ENCODE results near the gene PPP2R5B. TPM values are rescaled to one million over a fixed set of nuclear protein-coding genes. Genes with fewer than 3 reads are reported as not detected.

PPP2R5B gene
- total and polyA plus RNA-seq, 9 of the 15 experiments (the other 6 are each of a cell fraction or from before 2014, with no cell fraction given), result 0.10 to 7.8 (median 3.3) TPM

DNA sequence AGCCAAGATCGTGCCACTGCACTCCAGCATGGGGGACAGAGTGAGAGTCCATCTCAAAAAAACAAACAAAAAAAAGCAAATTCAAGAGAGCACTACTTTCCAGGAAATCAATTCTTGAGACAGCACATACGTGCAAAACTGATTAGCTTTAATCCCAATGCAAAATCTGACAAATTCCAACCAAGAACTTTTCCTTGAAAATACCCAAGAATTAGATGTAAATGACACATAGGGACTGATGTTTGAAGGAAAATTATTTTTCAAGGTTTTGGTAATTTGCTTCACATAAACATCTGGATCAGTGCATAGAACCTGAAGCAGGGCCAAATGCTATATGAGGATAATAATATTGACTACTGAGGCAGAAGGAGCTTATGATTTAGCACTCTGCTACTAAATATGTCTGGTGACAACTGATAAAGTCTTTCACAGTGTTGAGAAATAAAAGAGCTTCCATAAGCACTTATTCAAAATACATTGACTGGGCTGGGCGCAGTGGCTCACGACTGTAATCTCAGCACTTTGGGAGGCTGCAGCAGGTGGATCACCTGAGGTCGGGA is 38.7 kb downstream of the PPP2R5B start:
- H3K9me3 ChIP-seq (replicated peaks; ENCODE audit: control insufficient read depth, insufficient read depth, low read depth, low read length), result no peaks in the 10 kb centered on the region
- H3K4me3 ChIP-seq, result no peak overlapping the region
- FAIRE-seq, result no peak
- no peak overlapping the region for H3K4me2 ChIP-seq (ENCODE audit: insufficient read depth, low read length)
- in situ Hi-C loops (cut with MboI), result no loop called here
- ChIA-PET POLR2A (interaction anchor here (0.6 to 1.9 kb wide), 5 partner anchors 12 to 59 kb away, joined by 3 to 6 read pairs (median 4); partner anchors contain the start of gene GPHA2), CTCF (ENCODE audit: low intra/inter-chr PET ratio) (interaction anchor here (0.6 kb wide), 1 partner anchor 312 kb away, joined by 4 read pairs; no protein-coding TSS in a partner anchor)
- intact Hi-C loops (cut with micrococcal nuclease), result no loop called here
- no peak overlapping the region for H3K9ac ChIP-seq (ENCODE audit: insufficient read depth in 1 of 2, low read depth in 2 of 2, low read length in 2 of 2)
- H3K27ac ChIP-seq (ENCODE audit: extremely low read depth, low read depth, low read length), result no peak overlapping the region
- ATAC-seq, result peak; percentile 33; the same call in 2 of the 3 replicates
- no peaks in the 10 kb centered on the region for H4K20me1 ChIP-seq (replicated peaks; ENCODE audit: control insufficient read depth, insufficient read depth, low read length)
- peaks cover 4 to 11% of the 10 kb centered on the region in 2 experiments; a peak in 3 of 5 replicates for H3K4me1 ChIP-seq (replicated peaks in 1 of 2; ENCODE audit: control insufficient read depth in 2 of 2, insufficient read depth in 2 of 2, low read length in 2 of 2)
- DNase-seq (ENCODE audit: extremely low read depth in 1 of 4, low spot score in 3 of 4), result no peak
- no peaks in the 10 kb centered on the region; a peak in 1 of 5 replicates for H3K27me3 ChIP-seq (ENCODE audit: control insufficient read depth in 2 of 2, insufficient read depth in 2 of 2, low read length in 2 of 2)
- H2AFZ ChIP-seq (ENCODE audit: low read depth, low read length), result no peak overlapping the region
- no peaks in the 10 kb centered on the region for H3K36me3 ChIP-seq (ENCODE audit: control insufficient read depth, insufficient read depth, low read length)
- H3K79me2 ChIP-seq (ENCODE audit: control insufficient read depth, insufficient read depth, low read length), result no peaks in the 10 kb centered on the region
- 5% methylated on average over 5 of the region's 5 CpGs for WGBS (ENCODE audit: insufficient coverage, low coverage, missing lambda C conversion rate)
- H3K9me1 ChIP-seq (ENCODE audit: control insufficient read depth, insufficient read depth, low read length), result no peaks in the 10 kb centered on the region
- no TSS peak for BruUV-seq (replicated peaks)
- TF ChIP-seq HDAC2 (IDR thresholded peaks at IDR 0.05) (0 out of 2 replicates have a peak, but pooled peaks have one; percentile 56), ZNF316 (IDR thresholded peaks at IDR 0.05) (peak; percentile 42), MED1 (CRISPR knock-in tag; IDR thresholded peaks at IDR 0.05; ENCODE audit: borderline replicate concordance) (no peak), ZNF41 (CRISPR knock-in tag; conservative IDR thresholded peaks at IDR 0.05) (no peak), PKNOX1 (IDR thresholded peaks at IDR 0.05) (peak; percentile 28; the same call in 1 of the 2 replicates), PBX2 (CRISPR knock-in tag; IDR thresholded peaks at IDR 0.05; ENCODE audit: low read depth) (no peak), PBX2 (tag; conservative IDR thresholded peaks at IDR 0.05; ENCODE audit: low read depth) (peak; percentile 52), RCOR1 (IDR thresholded peaks at IDR 0.05; ENCODE audit: borderline replicate concordance in 1 of 2, low read depth in 2 of 2, low read length in 2 of 2) (0 out of 4 replicates have a peak, but pooled peaks of 1 of the 2 experiments have one; percentile 4), TAL1 (IDR thresholded peaks at IDR 0.05) (peak; percentile 62), ARID1B (IDR thresholded peaks at IDR 0.05) (peak; percentile 66; the same call in 1 of the 2 replicates), KDM1A (IDR thresholded peaks at IDR 0.05) (peak; percentile 58 to 59; a peak in 2 of 4 replicates)
- TF ChIP-seq, protein P1, sequence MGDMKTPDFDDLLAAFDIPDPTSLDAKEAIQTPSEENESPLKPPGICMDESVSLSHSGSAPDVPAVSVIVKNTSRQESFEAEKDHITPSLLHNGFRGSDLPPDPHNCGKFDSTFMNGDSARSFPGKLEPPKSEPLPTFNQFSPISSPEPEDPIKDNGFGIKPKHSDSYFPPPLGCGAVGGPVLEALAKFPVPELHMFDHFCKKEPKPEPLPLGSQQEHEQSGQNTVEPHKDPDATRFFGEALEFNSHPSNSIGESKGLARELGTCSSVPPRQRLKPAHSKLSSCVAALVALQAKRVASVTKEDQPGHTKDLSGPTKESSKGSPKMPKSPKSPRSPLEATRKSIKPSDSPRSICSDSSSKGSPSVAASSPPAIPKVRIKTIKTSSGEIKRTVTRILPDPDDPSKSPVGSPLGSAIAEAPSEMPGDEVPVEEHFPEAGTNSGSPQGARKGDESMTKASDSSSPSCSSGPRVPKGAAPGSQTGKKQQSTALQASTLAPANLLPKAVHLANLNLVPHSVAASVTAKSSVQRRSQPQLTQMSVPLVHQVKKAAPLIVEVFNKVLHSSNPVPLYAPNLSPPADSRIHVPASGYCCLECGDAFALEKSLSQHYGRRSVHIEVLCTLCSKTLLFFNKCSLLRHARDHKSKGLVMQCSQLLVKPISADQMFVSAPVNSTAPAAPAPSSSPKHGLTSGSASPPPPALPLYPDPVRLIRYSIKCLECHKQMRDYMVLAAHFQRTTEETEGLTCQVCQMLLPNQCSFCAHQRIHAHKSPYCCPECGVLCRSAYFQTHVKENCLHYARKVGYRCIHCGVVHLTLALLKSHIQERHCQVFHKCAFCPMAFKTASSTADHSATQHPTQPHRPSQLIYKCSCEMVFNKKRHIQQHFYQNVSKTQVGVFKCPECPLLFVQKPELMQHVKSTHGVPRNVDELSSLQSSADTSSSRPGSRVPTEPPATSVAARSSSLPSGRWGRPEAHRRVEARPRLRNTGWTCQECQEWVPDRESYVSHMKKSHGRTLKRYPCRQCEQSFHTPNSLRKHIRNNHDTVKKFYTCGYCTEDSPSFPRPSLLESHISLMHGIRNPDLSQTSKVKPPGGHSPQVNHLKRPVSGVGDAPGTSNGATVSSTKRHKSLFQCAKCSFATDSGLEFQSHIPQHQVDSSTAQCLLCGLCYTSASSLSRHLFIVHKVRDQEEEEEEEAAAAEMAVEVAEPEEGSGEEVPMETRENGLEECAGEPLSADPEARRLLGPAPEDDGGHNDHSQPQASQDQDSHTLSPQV (IDR thresholded peaks at IDR 0.05), result no peak
- TF ChIP-seq, protein P2, sequence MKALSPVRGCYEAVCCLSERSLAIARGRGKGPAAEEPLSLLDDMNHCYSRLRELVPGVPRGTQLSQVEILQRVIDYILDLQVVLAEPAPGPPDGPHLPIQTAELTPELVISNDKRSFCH (CRISPR knock-in tag; IDR thresholded peaks at IDR 0.05), result no peak
- TF ChIP-seq, protein P2 (tag; IDR thresholded peaks at IDR 0.05), result no peak
